DOHH2 (cell line): ENCODE data around the gene RPH3AL.

Experiments
- CTCF ChIP-seq: fragments of 200-600 bp; sonication (generic); IDR thresholded peaks from one replicate; pipeline ENCODE4 v1.5.1; 2014; ENCODE audit warnings: antibody characterized with exemption, mild to moderate bottlenecking, low read depth, low read length; ENCODE audit not compliant: poor library complexity, severe bottlenecking
- EZH2phosphoT487 ChIP-seq: fragments of 200-600 bp; sonication (generic); IDR thresholded peaks from 2 replicates; pipeline ENCODE4 v1.6.1; 2017; ENCODE audit warnings: borderline replicate concordance, mild to moderate bottlenecking, antibody characterized with exemption, low read length, moderate library complexity, mixed read lengths

GRCh38 chr17:226108-227077, 126.2 kb downstream of the RPH3AL start:
- TF ChIP-seq CTCF, result no peak
- no peak for TF ChIP-seq EZH2phosphoT487
